GM13977 (cell line): ENCODE data around the gene GRM3.

Source experiments
- DNase-seq: peaks from one replicate; pipeline ENCODE4 v3.0.0; 2012; ENCODE audit warnings: low spot score
- CTCF ChIP-seq: IDR thresholded peaks from 2 replicates; pipeline ENCODE4 v1.5.1; 2012; ENCODE audit warnings: mild to moderate bottlenecking, control low read depth; ENCODE audit not compliant: insufficient read depth; ENCODE audit errors: extremely low read depth, missing control alignments
- in situ Hi-C: fragments of 300-500 bp; cut with MboI; formaldehyde crosslinking; loops from one replicate; pipeline ENCODE4 v1.12.0; 2022; ENCODE audit warnings: low sequenced_read_pairs, low pct_unique_long_range_greater_than_20kb, mixed read lengths, inconsistent platforms; ENCODE audit not compliant: unreplicated experiment

GRM3 gene

GRCh38 chr7:86760236-86760635 lies 116.5 kb downstream of the GRM3 start:
- in situ Hi-C loops, result no loop called here
- no peak for TF ChIP-seq CTCF
- DNase-seq, result no peak

- DNase-seq, result no peak
- no peak for TF ChIP-seq CTCF
- in situ Hi-C loops, result no loop called here
These were observed 118.4 kb downstream of the GRM3 start for GRCh38 chr7:86762129-86762528.

- TF ChIP-seq CTCF, result no peak
- DNase-seq, result no peak
- in situ Hi-C loops, result no loop called here
These were observed 122.2 kb downstream of the GRM3 start for GRCh38 chr7:86765931-86766330.

- no peak for DNase-seq
- in situ Hi-C loops, result no loop called here
- TF ChIP-seq CTCF, result no peak
These were observed 124.7 kb downstream of the GRM3 start for GRCh38 chr7:86768394-86768793.

- in situ Hi-C loops, result no loop called here
- no peak for TF ChIP-seq CTCF
- no peak for DNase-seq
These were observed 125.5 kb downstream of the GRM3 start for GRCh38 chr7:86768967-86769760.

- in situ Hi-C loops, result no loop called here
- no peak for DNase-seq
- no peak for TF ChIP-seq CTCF
These were observed 129.6 kb downstream of the GRM3 start for GRCh38 chr7:86773309-86773708.

GRCh38 chr7:86775203-86775602 lies 131.5 kb downstream of the GRM3 start:
- in situ Hi-C loops, result no loop called here
- no peak for TF ChIP-seq CTCF
- no peak for DNase-seq
